RPMI8226 (cell line): ENCODE results near the gene CFAP74.

Experiments used
- DNase-seq: peaks from one replicate; pipeline ENCODE4 v3.0.0-alpha.2; 2015

The CFAP74 gene

GRCh38 chr1:1925437-1926345 lies 77.9 kb downstream of the CFAP74 start:
- no peak for DNase-seq

GRCh38 chr1:1924849-1925248 lies 78.7 kb downstream of the CFAP74 start:
- no peak for DNase-seq

- peak; percentile 62 for DNase-seq
Observed at GRCh38 chr1:1924386-1924785, 79.2 kb downstream of the CFAP74 start.

DNA sequence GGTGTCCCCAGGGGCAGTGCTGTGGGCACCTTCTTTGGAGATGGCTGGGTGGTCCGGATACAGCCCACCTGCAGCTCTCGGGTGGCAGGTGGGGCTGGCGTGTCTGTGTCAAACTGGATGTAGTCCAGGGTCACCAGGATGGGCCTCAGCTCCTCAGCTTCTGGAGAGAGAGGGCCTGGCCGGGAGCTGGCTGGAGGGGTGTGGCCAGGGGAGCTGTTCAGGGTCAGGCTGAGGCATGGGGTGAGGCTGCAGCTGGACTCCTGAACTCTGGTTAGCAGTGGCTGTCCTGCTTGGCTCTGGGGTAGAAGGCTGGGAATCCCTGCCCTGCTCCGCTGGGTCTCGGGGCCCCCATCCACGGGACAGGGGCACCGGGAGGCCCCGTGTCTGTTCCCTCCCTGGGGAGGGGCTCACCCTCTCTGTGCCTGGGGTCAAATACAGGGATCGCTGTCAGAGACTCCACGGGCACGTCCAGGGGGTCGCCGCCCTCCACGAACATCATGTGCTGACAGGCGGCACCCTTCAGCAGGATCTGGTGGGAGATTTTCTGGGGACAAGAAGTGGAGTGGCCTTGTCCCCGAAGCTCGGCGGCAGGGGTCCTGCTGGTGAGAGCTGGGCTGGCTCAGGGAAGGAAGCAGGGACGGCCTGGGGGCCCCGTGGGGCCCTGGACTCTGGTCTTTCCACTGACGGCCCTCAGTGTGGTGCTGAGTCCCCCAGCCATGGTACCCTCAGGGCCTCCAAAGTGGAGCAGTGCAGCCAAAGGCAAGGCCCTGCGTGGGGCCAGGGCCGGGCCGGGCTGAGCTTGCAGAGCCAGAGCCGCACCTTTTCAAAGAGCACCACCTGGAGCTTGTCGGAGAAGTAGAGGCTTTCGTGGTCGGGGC lies 80.4 kb downstream of the CFAP74 start:
- peak; percentile 39 for DNase-seq

DNA sequence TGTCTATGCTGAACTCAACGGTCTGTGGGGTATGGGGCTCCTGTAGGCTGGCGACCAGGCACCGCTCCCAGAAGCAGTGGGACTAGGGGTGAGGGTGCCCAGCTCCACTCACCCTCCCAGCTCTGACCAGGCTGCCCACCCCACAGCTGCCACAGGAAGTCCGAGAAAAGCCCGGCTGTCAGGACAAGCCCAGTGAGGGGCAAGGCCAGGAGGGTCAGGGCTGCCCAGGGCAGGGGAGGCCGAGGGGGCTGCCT lies 81.0 kb downstream of the CFAP74 start:
- no peak for DNase-seq

DNA sequence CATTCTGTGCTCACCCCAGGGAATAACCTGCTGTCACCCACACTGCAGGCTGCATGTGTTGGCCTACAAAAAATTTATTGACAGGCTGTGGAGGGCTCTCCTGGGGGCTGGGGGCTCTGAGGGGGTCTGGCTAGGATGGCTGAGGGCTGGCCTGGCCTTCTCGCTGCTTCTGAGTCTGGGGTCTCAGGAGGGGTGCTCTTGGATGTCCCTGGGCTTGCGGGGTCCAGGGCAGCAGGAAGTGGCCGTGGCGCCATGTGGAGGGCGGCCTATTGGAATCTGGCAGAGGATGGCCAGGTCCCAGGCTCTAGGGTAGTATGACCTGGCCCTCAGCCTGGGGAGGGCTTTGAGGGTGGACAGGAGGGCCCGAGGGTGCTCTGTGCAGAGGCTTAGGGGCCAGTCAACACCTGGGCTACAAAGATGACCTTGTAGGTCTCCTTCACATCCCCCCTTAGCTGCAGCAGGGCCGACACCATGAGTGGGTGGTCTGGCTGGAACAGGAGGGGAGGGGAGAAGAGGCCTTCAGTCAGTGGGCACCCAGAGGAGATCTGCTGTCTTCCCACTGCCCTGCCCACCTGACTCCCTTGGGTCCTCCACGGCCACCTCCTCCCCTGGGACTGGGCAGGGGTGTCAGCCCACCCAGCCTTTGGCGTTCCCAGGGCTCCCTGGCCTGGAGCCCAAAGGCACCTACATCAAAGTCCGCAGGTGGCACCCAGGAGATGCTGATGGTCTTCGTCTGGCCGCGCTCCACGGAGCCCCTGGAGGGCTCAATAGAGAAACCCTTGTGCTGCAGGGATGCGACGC lies 81.5 kb downstream of the CFAP74 start:
- DNase-seq, result no peak

DNA sequence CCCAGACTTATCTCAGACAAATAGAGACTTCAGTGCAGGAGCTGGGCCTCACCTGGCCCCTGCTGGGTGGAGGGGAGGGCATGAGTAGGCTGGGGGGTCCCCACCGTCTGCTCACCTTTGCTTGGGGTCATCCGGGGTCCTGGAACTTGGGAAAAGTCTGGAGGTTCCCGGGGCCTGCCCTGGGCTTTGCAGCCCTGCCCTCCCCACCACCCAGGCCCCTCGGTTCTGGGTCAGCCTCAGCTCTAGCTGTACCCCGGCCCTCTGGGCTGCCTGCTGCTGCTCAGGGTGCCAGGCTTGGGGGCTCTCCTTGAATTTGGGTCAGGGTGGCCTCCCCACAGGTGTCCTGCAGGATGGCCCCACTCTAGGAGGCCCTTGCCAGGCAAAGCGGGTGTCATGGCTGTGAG lies 82.1 kb downstream of the CFAP74 start:
- DNase-seq, result no peak

DNA sequence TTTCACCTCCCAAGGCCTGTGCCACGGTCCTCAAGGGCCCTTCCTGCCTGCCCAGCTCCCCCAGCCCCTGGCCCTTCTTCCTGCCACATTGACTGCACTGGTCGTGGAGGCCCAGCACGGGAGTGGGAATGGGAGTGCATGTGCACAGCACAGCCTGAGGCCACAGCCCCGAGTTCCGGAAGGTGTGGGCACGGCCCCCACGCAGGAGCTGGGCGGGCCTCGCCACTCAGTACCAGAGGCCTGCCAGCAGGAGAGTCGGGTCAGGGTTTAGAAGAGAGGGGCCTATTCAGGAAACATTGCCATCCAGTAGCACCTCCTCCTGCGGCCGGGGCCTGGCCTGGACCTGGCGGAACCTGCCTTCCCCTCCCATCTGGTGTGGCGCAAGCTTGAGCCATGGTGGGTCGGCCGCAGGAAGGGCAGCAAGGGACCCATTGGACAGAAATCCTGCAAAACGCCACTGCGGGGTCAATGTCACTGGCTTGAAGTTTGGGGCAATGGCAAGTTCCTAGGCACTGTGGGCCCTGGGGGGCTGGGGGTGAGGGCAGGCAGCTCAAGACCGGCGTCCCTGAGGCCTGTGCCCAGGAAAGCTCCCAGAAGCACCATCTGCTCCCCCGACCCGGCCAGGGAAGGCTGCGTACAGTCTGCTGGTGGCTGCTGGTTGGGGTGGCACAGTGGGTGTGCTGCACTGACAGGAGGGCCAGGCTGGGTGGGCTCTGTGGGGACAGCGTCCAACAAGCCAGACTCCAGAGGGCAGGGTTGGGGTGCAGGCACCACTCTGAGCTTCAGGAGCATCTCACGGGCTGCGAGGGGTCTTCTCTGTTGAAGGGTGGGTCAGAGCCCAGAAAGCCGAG lies 82.8 kb downstream of the CFAP74 start:
- no peak for DNase-seq

- DNase-seq, result no peak
Observed at GRCh38 chr1:1920057-1920607, 83.5 kb downstream of the CFAP74 start.

- DNase-seq, result peak; percentile 100
Observed at GRCh38 chr1:1919304-1920056, 84.1 kb downstream of the CFAP74 start.

DNA sequence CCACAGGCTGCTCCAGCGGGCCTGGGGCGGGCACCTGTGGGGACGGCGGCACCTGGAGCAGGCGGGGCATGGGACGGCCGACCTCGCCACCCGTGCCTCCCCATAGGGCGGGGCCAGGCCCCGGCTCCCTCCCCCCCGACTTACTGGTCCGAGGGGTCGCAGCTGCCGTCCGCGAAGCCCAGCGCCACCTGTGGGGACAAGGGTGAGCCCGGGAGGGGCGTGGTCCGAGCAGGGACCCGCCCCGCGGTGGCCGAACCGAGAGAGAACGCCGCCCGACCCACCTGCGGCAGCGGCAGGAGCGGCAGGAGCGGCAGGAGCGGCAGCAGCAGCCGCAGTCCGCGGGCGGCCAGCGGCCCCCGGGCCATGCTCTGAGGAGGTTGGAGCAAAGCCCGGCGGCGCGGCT lies 84.7 kb downstream of the CFAP74 start, which contains the start of gene TMEM52:
TSS of gene TMEM52 (minus strand) at position 379 of the 403 bp plus-strand sequence. CDS start at position 365, 14 bp downstream.
- no peak for DNase-seq

DNA sequence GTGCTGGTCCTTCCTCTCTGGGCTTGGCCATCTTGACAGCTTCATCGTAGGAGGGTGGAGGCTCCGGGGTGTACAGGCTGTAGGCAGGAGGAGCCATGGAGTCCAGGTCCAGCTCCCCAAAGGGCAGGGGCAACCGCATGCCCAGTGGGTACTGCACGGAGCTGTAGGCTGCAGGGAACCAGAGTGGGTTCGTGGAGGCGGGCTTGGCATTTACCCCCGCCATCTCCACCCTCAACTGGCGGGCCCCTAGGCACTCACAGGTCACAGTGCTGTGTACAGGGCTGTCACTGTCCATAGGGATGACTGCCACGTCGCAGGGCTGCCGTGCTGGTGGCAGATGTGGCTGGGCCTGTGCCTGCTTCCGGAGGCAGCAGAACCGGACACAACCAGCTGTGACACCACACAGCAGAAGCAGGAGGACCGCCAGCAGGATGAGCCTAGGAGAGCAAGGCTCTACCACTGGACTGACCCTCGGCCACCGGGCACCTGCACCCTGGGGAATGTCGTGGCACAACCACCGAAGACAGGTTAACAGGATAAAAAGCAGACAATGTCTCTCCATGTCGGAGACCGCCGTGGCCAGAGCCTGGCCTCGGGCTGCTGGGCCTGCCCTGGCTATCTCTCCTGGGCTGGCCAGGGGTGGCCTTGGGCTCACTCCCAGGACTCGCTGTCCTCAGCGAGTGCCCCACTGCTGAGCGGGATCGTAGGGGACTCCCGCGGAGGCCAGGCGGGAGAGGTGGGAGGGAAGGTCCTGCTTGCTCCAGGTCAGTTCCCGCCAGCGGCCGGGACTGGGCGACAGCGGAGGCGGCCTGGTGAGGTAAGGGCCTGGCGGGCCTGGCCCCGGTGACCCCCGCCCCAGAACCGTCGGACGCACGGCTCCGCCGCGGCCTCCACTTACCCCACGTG lies 85.3 kb downstream of the CFAP74 start:
- no peak for DNase-seq

DNA sequence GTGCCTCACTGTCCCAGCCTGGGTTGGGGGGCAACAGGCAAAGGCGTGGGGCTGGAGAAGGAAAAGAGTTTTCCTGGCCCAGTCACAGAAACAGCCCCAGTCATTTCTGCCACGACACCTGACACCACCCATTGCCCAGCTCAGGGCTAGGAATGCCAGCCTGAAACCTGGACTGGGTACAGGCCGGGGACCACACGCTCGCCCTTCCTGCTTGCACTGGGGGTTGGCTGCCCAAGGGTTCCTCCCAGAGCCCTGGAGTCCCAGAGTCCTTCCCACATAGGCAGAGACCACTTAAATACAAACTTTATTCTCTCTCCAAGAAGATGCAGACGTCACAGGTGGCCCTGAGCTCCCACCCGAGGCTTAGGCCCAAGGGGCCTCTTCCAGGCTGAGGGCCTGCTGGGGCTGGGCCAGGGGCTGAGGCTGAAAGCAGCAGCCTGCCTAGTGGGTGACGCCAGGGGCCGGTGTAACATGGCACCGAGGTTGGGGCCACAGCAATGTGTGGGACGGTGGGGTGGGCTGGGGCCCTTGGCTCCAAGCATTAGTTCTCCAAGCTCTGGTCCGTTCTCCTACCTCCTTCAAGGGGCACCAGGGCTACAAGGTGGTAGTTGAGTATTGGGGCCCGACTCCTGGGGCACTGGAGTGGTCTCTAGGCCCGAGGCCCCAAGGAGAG lies 86.1 kb downstream of the CFAP74 start:
- no peak for DNase-seq

- DNase-seq, result no peak
Observed at GRCh38 chr1:1916851-1917251, 86.7 kb downstream of the CFAP74 start.

DNA sequence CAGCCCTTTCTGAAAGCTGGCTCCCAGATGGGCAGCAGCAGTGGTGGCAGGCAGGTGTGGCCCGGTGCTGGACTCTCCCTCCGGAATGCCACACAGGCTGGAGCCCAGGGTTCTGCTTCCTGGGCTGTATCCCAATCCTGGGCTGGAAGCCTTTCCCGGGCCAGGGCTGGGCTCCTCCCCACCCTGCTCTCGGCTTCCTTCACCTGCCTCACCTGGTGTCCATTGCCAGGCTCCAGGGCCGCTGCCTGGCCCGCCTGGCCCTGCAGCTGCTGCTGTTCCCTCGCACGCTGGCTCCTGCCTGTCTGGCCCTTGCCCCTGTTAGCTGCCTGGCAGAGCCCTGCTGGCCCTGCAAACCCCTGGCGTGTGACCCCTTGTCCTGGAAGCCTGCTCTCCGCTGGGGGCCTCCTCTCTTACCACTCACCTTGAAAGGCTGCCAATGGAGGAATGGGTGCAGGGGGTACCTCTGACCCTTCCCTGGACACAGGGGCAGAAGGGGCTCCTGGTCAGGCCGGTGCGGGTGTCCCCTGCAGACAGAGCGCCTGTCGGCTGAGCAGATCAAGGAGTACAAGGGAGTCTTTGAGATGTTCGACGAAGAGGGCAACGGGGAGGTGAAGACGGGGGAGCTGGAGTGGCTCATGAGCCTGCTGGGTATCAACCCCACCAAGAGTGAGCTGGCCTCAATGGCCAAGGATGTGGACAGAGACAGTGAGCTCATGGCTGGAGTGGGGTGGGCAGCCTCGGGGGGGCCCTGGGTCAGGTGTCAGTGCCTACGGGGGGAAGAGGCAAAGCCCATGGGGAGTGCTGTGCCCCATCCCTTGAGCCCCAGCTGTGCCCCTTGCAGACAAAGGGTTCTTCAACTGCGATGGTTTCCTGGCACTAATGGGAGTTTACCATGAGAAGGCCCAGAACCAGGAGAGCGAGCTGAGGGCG lies 87.4 kb downstream of the CFAP74 start:
- DNase-seq, result no peak

GRCh38 chr1:1914971-1915692 lies 88.5 kb downstream of the CFAP74 start, which contains the start of gene CALML6:
Gene CALML6 (plus strand): TSS chr1:1915260. CDS start chr1:1915281, 21 bp downstream.
- no peak for DNase-seq
